GM21723 (cell line): Measurements from ENCODE around the gene TMEM50A.
"Not testable (repeated sequence)": the region's sequence is repeated elsewhere in the genome, so short reads cannot be mapped to it uniquely, and the experiment has no call there.

Experiments used
- ATAC-seq: cut with Tn5 transposase; IDR thresholded peaks from one replicate; pipeline ENCODE4 v1.9.1; 2021; ENCODE audit warnings: mild to moderate bottlenecking, moderate library complexity; ENCODE audit not compliant: unreplicated experiment

Gene TMEM50A

GRCh38 chr1:25383090-25383489 is 45.0 kb downstream of the TMEM50A start:
- ATAC-seq: not testable (repeated sequence)

DNA sequence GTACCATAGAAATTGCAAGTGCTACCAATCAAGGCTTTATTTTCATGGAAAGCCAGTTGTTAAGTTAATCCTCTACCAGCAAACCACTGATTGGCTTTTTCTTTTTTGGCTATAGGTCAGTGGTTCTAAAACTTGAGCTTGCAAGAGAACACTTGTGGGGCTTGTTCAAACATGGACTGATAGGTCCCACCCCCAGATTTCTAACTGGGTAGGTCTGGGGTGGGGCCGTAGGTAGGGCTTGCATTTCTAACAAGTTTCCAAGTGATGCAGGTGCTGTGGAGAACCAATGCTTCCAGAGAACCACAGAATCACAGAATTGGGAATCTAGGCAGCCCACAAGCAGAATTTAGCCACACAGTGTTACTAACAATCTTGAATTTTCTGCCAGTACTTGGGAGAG is 45.7 kb downstream of the TMEM50A start:
- not testable (repeated sequence) for ATAC-seq

DNA sequence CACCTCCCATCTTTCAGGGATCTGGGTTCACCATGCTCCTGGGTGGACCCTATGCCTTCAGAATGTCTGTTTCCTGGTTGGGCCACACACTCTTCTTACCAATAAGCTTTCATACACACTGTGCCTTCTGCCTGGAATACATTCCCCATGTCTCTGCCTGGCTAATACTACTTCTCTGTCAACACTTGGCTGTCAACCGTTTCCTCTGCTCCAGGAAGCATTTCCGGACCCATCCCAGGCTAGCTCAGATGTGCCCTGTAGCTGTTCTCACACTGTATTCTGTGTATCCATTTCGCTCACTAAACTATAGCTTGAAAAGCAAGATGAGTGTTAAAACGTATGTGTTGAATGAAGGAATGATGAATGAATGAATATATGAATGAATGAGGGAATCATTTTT is 49.0 kb downstream of the TMEM50A start:
- not testable (repeated sequence) for ATAC-seq

- not testable (repeated sequence) for ATAC-seq
Measured at GRCh38 chr1:25388691-25389090, 50.6 kb downstream of the TMEM50A start.

DNA sequence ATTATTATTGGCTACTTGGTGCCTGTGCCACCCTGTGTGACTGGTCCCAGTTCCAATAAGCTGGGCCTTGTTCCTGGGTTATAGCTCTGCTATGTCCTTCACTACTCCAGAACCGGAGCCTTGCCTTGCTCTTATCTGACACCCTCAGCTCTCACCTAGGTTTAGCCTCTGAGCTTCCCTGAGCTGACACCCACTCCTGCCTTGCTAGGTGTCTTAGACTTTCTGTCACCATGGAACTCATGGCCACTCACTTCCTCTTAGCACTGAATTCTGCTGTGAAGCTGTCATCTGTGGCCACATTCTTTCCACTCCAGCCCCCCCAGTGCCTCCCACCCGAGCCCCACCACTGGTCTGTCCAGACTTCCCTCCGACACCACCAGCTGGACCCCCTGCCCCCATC is 51.6 kb downstream of the TMEM50A start:
- ATAC-seq: not testable (repeated sequence)

DNA sequence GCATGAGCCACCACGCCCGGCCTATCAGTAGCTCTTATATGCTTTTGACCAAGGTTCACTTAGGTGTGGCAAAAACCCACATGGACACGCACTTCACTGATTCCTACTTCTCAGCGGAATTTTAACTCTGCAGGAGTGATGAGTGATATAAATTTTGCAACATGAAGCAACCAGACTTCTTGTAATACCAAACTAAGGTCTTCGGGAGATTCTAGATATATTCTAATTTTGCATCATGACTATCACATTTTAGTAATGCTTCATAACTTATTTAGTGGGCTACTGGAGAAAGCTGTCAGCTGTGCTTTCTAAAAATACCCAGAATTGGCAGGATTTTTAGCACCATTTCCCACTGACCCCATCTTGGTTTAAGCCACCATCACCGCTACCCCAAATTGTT is 54.7 kb downstream of the TMEM50A start:
- ATAC-seq: no peak

DNA sequence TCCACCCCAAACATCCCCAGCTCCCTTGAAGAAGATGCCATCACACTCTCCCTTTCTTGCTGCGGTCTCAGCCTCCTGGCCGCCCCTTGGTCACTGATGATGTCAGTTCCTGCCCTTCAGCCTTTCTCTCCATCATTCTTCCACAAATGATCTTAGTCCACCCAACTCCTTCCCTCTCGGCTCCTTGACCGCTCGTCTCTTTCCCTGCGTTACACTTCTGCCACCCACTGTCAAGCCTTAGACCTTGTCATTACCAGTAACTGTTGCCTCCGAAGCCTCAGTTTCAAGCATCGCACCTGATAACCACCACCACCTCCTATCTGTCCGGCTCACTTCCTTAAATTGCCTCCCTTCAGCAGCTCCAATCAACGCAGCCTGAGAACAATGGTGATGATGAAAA is 59.4 kb downstream of the TMEM50A start:
- not testable (repeated sequence) for ATAC-seq

DNA sequence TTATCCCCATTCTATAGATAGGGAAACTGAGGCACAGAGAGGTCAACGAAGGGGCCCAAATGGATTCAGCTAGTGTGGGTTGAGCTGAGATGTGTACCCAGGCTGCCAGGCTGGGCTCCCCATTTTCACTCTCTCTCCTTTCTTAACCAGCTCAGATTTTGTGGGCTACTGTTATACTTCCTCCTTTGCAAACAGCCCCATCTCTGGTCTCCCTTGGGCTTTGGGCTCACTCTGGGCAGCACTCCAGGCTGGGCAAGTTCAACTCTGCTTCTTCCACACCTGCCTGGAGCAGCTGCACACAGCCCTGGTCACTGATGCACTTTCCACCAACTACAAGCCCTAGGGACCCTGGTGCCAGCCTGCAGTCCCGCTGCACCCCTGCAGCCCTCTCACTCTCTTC is 59.9 kb downstream of the TMEM50A start:
- not testable (repeated sequence) for ATAC-seq

DNA sequence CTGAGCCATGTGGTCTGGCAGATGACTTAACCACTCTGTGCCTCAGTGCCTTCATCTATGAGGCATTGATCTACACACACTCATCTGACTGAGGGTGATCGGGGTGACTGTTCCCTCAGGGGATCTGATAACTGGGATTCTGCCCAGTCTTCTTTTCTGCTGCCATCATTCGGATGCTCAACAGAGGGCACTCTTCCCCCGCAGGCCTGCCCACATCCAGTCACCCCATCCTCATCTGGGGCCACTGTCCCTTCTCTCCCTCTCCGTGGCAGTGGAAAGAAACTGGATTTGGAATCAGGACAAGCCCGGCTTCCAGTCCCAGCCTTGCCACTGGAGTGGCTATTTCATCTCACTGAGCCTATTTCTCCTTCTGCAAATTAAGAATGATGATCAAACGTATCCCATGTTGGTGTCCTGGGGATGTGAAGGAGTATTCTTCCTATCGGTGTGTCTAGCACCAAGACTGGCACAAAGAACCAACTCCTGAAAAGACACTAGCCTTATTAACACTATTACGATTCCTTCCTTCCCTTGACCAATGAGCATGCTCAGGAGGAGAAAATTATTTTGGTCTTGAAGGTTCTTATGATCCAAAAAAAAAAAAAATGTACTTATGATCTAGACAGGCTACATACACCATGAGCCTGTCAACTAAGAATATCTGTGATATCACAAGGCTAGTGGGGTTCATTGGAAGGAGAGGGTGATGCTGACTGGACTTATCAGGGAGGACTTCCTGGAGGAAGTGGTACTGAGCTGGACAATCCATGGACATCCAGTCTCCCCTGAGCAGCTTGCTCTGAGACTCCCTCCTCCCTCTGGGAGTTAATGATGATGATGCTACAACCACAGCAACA is 65.0 kb downstream of the TMEM50A start:
- not testable (repeated sequence) for ATAC-seq

- ATAC-seq: not testable (repeated sequence)
Measured at GRCh38 chr1:25405731-25406305, 67.7 kb downstream of the TMEM50A start.

DNA sequence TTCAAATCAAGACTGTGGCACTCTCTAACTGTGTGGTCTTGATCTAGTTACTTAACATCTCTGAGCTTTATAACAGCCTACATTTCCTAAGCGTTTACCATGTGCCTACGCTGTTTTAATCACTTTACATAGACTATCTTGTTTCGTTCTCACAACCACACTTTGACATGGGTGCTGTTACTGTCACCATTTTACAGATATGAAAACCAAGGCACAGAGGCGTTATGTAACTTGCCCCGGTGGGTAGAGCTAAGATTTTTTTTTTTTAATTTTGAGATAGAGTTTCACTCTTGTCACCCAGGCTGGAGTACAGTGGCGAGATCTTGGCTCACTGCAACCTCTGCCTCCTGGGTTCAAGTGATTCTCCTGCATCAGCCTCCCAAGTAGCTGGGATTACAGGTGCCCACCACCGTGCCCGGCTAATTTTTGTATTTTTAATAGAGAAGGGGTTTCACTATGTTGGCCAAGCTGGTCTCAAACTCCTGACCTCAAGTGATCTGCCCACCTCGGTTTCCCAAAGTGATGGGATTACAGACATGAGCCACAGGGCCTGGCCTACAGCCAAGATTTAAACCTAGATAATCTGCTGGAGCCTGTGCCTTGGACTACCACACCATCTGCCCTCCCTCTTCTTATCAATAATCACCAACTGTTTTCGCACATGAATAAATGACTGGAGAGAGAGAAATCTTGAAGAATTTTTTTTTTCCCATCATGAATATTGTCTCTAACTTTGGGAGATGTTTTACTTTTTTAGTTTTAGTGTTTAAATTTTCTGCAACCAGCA is 71.7 kb downstream of the TMEM50A start:
- not testable (repeated sequence) for ATAC-seq
